ENCODE data around the gene GRID2. TPM values are rescaled to one million over a fixed set of nuclear protein-coding genes. Genes with fewer than 3 reads are reported as not detected.
"Not testable (repeated sequence)": the region's sequence is repeated elsewhere in the genome, so short reads cannot be mapped to it uniquely, and the experiment has no call there.

Gene GRID2
- total and polyA plus RNA-seq, 11 donors, result 0.29 to 0.38 (median 0.33) TPM; not detected in 8

DNA sequence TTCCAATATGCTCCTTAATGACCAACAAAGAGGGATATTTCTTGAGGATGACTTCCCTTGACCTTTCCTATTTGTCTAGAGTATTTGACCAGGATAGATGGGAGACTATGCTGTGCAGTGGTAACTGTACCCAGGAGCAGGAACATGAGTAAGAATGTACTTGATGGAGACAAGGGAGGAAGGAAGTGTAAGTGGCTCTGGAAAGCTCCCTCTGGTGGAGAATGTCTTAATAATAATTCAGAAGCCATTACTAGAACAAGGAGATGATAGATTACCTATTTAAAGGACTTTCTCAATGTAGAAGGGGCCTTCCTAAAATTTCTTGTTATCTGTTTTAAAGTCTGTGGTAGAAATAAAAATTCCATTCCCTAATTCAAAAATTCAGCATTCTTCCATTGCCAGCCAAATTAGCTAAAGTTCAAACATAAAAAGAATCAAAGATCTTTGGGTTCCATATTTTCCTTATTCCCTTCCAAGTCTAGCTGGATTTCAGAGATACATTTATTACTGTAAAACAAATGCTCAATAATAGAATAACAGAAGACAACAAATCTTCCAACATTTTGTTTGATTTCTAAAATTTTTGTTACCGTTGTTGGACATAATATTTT is 83.8 kb downstream of the GRID2 start:
- Histone ChIP-seq H3K27ac (no peak overlapping the region), H3K9me3 (no peaks in the 10 kb centered on the region), H3K4me1 (no peaks in the 10 kb centered on the region), H3K27me3 (no peaks in the 10 kb centered on the region), H3K4me3 (no peak overlapping the region), H3K36me3 (no peaks in the 10 kb centered on the region)
- DNase-seq (no peak), ATAC-seq (peak in 3 of 4 donors; percentile 39 to 60 (median 56))
- TF ChIP-seq POLR2A (IDR thresholded peaks at IDR 0.05) (no peak), CTCF (IDR thresholded peaks at IDR 0.05) (peak in 11 of 12 donors; percentile 35 to 62 (median 48))
- 90 to 97% (median 96%) methylated on average over 1 of the region's 1 CpG for WGBS, 4 donors
- intact Hi-C loops (cut with DNase I), result loop anchor here in 6 of 10 donors (5.0 to 10.0 kb wide), 5 partner anchors 83 to 1970 kb away; partner anchors contain the start of gene GRID2 (in 1 of the 6)

GRCh38 chr4:92399032-92399431 is 95.3 kb downstream of the GRID2 start:
- no peak overlapping the region for H3K27ac ChIP-seq
- TF ChIP-seq POLR2A (IDR thresholded peaks at IDR 0.05), result no peak
- TF ChIP-seq CTCF (IDR thresholded peaks at IDR 0.05), result no peak
- DNase-seq (no peak), ATAC-seq (no peak)
- no peaks in the 10 kb centered on the region for H3K4me1 ChIP-seq
- no peaks in the 10 kb centered on the region for H3K36me3 ChIP-seq
- no peak overlapping the region for H3K4me3 ChIP-seq
- H3K27me3 ChIP-seq, result no peaks in the 10 kb centered on the region
- no peaks in the 10 kb centered on the region for H3K9me3 ChIP-seq
- WGBS, 4 donors, result 76 to 82% (median 79%) methylated on average over 8 of the region's 8 CpGs
- intact Hi-C loops (cut with DNase I), result no loop called here

DNA sequence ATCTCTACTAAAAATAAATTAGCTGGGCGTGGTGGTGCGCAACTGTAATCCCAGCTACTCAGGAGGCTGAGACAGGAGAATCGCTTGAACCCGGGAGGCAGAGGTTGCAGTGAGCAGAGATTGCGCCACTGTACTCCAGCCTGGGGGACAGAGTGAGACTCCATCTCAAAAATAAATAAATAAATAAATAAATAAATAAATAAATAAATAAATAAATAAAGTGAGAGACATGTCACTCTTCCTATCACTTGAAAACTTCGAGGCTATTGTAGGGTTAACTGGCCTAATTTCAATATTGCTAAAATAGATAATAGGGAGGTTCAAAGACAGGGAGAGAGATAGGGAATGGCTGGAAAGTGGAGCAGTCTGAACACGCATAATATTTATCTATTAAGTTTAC is 99.8 kb downstream of the GRID2 start:
- intact Hi-C loops (cut with DNase I); ATAC-seq; H3K4me3 ChIP-seq: not testable (repeated sequence)

GRCh38 chr4:92406488-92406887 is 102.7 kb downstream of the GRID2 start:
- Histone ChIP-seq H3K27ac (no peak overlapping the region), H3K4me1 (no peaks in the 10 kb centered on the region), H3K4me3 (no peak overlapping the region), H3K9me3 (no peaks in the 10 kb centered on the region), H3K27me3 (no peaks in the 10 kb centered on the region), H3K36me3 (no peaks in the 10 kb centered on the region)
- ATAC-seq (no peak), DNase-seq (no peak)
- no peak for TF ChIP-seq POLR2A (IDR thresholded peaks at IDR 0.05)
- TF ChIP-seq CTCF (IDR thresholded peaks at IDR 0.05), result no peak
- WGBS, 4 donors, result 88 to 97% (median 94%) methylated on average over 1 of the region's 1 CpG
- intact Hi-C loops (cut with DNase I), result no loop called here

More for the DNA sequence above, 99.8 kb downstream of the GRID2 start:
- H3K4me1 ChIP-seq, H3K27me3 ChIP-seq, H3K27ac ChIP-seq, H3K9me3 ChIP-seq, DNase-seq, H3K36me3 ChIP-seq: not testable (repeated sequence)
- WGBS, 4 donors, result 81 to 92% (median 84%) methylated on average over 7 of the region's 7 CpGs

- no peak for DNase-seq
- H3K27ac ChIP-seq, result no peak overlapping the region
- no peak for TF ChIP-seq CTCF (IDR thresholded peaks at IDR 0.05)
- no peak for TF ChIP-seq POLR2A (IDR thresholded peaks at IDR 0.05)
- H3K36me3 ChIP-seq, result no peaks in the 10 kb centered on the region
- ATAC-seq, result no peak
- WGBS, 4 donors, result 57 to 75% (median 66%) methylated on average over 2 of the region's 2 CpGs
- H3K4me1 ChIP-seq, result no peaks in the 10 kb centered on the region
- no peak overlapping the region for H3K4me3 ChIP-seq
- H3K9me3 ChIP-seq, result no peaks in the 10 kb centered on the region
- intact Hi-C loops (cut with DNase I), result no loop called here
- no peaks in the 10 kb centered on the region for H3K27me3 ChIP-seq
Measured at GRCh38 chr4:92421920-92422319, 118.2 kb downstream of the GRID2 start.
